ENCODE results near the gene AFF2. TPM values are rescaled to one million over a fixed set of nuclear protein-coding genes. Genes with fewer than 3 reads are reported as not detected.

AFF2 gene
- total RNA-seq, 1 experiment from 2014 or later, result 0.16 TPM

- Histone ChIP-seq H3K27me3 (replicated peaks; ENCODE audit: control insufficient read depth, insufficient read depth, low read length) (no peaks in the 10 kb centered on the region), H3K4me3 (ENCODE audit: low read depth, low read length) (no peak overlapping the region), H3K9me3 (no peaks in the 10 kb centered on the region), H3K36me3 (ENCODE audit: control insufficient read depth, insufficient read depth, low read length) (no peaks in the 10 kb centered on the region), H3K4me1 (no peaks in the 10 kb centered on the region)
- ChIA-PET CTCF (no interaction called here), POLR2A (no interaction called here)
- no peaks in the 10 kb centered on the region for H3K4me1 Mint-ChIP-seq (ENCODE audit: low read depth, unreplicated experiment)
- no peak for DNase-seq
- no peaks in the 10 kb centered on the region for H3K27me3 Mint-ChIP-seq (ENCODE audit: insufficient read depth, unreplicated experiment)
- no peaks in the 10 kb centered on the region for H3K9me3 Mint-ChIP-seq (ENCODE audit: unreplicated experiment)
- no TSS peak for BruUV-seq (replicated peaks)
- intact Hi-C loops (cut with micrococcal nuclease; ENCODE audit: unreplicated experiment), result no loop called here
- TF ChIP-seq CTCF (IDR thresholded peaks at IDR 0.05; ENCODE audit: insufficient read depth in 1 of 2, low read depth in 1 of 2, low read length in 1 of 2, severe bottlenecking in 1 of 2, unreplicated experiment in 1 of 2), result no peak
- H3K36me3 Mint-ChIP-seq (ENCODE audit: insufficient read depth, unreplicated experiment), result no peaks in the 10 kb centered on the region
- H3K4me3 Mint-ChIP-seq (ENCODE audit: unreplicated experiment), result no peak overlapping the region
- no peak overlapping the region for H3K27ac Mint-ChIP-seq (ENCODE audit: unreplicated experiment)
Observed at GRCh38 chrX:148691456-148691855, 191.0 kb downstream of the AFF2 start.

- no peak overlapping the region for H3K4me3 ChIP-seq (ENCODE audit: low read depth, low read length)
- Mint-ChIP-seq H3K27me3 (ENCODE audit: insufficient read depth, unreplicated experiment) (no peaks in the 10 kb centered on the region), H3K9me3 (ENCODE audit: unreplicated experiment) (no peaks in the 10 kb centered on the region), H3K4me1 (ENCODE audit: low read depth, unreplicated experiment) (no peaks in the 10 kb centered on the region), H3K36me3 (ENCODE audit: insufficient read depth, unreplicated experiment) (no peaks in the 10 kb centered on the region), H3K27ac (ENCODE audit: unreplicated experiment) (no peak overlapping the region), H3K4me3 (ENCODE audit: unreplicated experiment) (no peak overlapping the region)
- no TSS peak for BruUV-seq (replicated peaks)
- intact Hi-C loops (cut with micrococcal nuclease; ENCODE audit: unreplicated experiment), result no loop called here
- no peaks in the 10 kb centered on the region for H3K4me1 ChIP-seq
- no peak for DNase-seq
- CTCF ChIA-PET, result no interaction called here
- no peaks in the 10 kb centered on the region for H3K27me3 ChIP-seq (replicated peaks; ENCODE audit: control insufficient read depth, insufficient read depth, low read length)
- H3K36me3 ChIP-seq (ENCODE audit: control insufficient read depth, insufficient read depth, low read length), result no peaks in the 10 kb centered on the region
- POLR2A ChIA-PET, result no interaction called here
- no peak for TF ChIP-seq CTCF (IDR thresholded peaks at IDR 0.05; ENCODE audit: insufficient read depth in 1 of 2, low read depth in 1 of 2, low read length in 1 of 2, severe bottlenecking in 1 of 2, unreplicated experiment in 1 of 2)
- H3K9me3 ChIP-seq, result no peaks in the 10 kb centered on the region
Observed at GRCh38 chrX:148695255-148695654, 194.8 kb downstream of the AFF2 start.

- ChIA-PET POLR2A (no interaction called here), CTCF (no interaction called here)
- TF ChIP-seq CTCF (IDR thresholded peaks at IDR 0.05; ENCODE audit: insufficient read depth in 1 of 2, low read depth in 1 of 2, low read length in 1 of 2, severe bottlenecking in 1 of 2, unreplicated experiment in 1 of 2), result no peak
- H3K27ac Mint-ChIP-seq (ENCODE audit: unreplicated experiment), result no peak overlapping the region
- no peaks in the 10 kb centered on the region for H3K9me3 Mint-ChIP-seq (ENCODE audit: unreplicated experiment)
- no TSS peak for BruUV-seq (replicated peaks)
- no peaks in the 10 kb centered on the region for H3K4me1 Mint-ChIP-seq (ENCODE audit: low read depth, unreplicated experiment)
- Histone ChIP-seq H3K36me3 (ENCODE audit: control insufficient read depth, insufficient read depth, low read length) (no peaks in the 10 kb centered on the region), H3K9me3 (no peaks in the 10 kb centered on the region), H3K4me1 (no peaks in the 10 kb centered on the region), H3K4me3 (ENCODE audit: low read depth, low read length) (no peak overlapping the region), H3K27me3 (replicated peaks; ENCODE audit: control insufficient read depth, insufficient read depth, low read length) (no peaks in the 10 kb centered on the region)
- no peak overlapping the region for H3K4me3 Mint-ChIP-seq (ENCODE audit: unreplicated experiment)
- no peaks in the 10 kb centered on the region for H3K27me3 Mint-ChIP-seq (ENCODE audit: insufficient read depth, unreplicated experiment)
- intact Hi-C loops (cut with micrococcal nuclease; ENCODE audit: unreplicated experiment), result no loop called here
- no peak for DNase-seq
- H3K36me3 Mint-ChIP-seq (ENCODE audit: insufficient read depth, unreplicated experiment), result no peaks in the 10 kb centered on the region
Observed at GRCh38 chrX:148698221-148698620, 197.8 kb downstream of the AFF2 start.
